Endometrium (tissue), 2 donors: ENCODE results near the gene ATP8A2.
"Not testable (repeated sequence)": the region's sequence is repeated elsewhere in the genome, so short reads cannot be mapped to it uniquely, and the experiment has no call there.

Experiments
- FAIRE-seq: peaks from 2 replicates; lab custom pipeline; 2012; peaks lifted over from hg19 to GRCh38; lab: Jason Lieb, UNC
- donor health status: control.
- donor health status: control.

The ATP8A2 gene

DNA sequence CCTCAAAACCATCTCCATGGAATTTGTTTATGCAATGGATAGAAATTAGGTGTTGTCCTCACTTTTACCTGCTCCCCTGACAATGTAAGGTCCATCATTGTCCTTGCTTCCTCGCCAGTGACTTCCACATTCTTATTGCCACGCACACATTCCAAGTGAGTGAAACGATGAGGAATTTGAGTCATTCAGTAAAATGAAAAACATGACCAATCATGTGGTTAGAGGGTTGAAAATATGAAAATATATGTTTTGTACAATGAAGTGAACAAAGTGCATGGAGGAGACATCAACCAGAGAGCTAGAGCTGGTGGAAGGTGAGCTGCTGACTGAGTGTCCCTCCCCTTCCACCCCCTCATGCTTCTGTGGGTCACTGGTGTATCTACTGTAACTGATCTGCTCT, 91.7 kb downstream of the ATP8A2 start:
- no peak for FAIRE-seq

DNA sequence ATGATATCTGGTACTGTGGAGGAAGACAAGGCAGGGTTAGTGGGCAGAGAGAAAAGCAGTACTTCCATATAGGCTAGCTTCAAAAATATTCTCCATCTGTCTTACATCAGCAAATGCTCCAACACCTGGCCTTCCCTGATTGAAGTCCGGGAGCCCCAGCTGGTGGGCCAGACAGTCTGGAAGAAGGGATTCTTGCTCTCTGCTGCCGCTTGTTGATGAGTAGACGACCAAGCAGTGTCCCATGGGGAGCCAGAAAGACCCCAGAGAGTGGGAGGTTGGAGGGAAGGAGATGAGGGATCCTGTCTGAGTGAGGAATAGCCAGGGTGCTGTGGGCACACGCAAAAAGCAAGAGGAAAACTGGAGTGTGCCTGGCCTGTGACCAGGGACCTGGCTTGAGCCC, 95.1 kb downstream of the ATP8A2 start:
- no peak for FAIRE-seq

- FAIRE-seq = no peak
Observed at GRCh38 chr13:25468325-25469168, 96.8 kb downstream of the ATP8A2 start.

- FAIRE-seq = no peak
Observed at GRCh38 chr13:25469169-25469525, 97.4 kb downstream of the ATP8A2 start.

GRCh38 chr13:25473864-25474263, 102.1 kb downstream of the ATP8A2 start:
- no peak for FAIRE-seq

GRCh38 chr13:25478186-25478585, 106.4 kb downstream of the ATP8A2 start:
- no peak for FAIRE-seq

DNA sequence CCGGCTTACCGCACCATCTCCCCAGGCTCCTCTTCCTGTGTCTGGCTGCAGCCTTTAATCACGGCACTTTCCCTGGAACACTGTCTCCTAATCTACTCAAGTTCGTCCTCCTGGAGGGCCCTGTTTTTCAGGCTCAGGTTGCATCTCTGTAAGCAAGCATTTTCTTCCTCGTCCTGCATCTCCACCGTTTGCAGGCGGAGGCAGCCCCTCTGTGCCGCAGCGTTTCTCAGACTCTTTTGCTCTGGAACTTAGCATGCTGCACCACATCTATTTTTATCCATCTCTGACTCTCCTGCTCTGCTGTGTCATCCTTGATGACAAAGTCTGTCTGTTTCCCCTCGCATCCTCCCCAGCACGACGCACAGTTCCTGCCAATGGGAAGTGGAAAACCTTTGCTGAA, 117.5 kb downstream of the ATP8A2 start:
- no peak for FAIRE-seq

DNA sequence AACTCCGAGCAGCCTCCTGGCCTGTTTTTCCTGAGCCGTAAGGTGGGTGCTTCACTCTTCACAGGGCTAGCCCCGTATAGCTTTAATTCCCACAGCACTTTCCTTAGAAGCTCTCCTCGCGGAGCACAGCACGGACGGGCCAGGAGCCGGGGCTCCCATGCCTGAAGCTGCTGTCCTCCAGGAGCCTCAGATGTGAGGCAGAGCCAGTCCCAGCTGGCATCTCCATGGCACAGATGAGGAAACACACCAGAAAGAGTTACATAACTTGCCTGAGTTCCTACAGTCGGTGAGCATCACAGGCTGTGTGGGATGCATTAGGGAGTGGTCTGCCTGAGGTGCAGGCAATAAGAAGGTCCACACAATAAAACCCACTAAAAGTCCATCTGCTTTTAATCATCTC, 118.5 kb downstream of the ATP8A2 start:
- peak; percentile 69 for FAIRE-seq

- FAIRE-seq = no peak
Observed at GRCh38 chr13:25493931-25494640, 122.3 kb downstream of the ATP8A2 start.

- no peak for FAIRE-seq
Observed at GRCh38 chr13:25494698-25495411, 123.1 kb downstream of the ATP8A2 start.

GRCh38 chr13:25501231-25501630, 129.5 kb downstream of the ATP8A2 start:
- no peak for FAIRE-seq

DNA sequence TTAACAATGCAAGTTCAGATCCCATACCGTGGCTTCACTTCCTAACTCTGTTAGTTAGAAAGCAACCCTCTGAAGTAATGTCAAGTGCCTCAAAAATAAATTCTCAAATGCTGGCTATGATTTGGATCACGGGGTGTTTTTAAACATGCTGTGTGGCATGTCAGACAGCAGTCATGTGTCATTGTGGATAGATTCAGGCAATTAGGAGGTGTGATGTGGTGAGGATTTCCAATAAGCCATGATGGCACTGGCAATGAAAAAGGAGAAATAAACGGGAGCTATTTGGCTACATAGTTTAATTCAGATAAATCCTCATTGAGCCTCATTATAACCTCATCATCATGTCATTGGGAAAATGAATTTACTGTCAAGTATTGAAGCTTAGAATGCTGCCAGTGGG, 130.3 kb downstream of the ATP8A2 start:
- FAIRE-seq = no peak

DNA sequence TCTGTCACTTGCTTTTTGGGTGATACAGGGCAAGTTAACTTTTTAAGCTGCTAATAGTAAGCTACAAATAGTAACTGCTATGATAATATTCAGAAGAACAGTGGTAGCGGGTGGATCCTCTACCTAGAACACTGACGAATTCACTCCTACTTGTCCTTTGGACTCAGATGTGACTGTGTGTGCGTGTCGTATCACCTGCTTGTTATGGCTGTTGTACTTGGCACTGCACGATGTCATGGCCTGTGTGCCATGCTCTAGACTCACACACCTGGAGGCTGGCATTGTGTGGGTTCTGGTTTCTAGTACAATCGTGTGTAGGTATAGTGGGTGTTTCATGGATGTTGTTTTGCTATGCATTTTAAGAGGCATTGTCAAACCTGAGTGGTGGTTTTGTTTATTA, 130.8 kb downstream of the ATP8A2 start:
- no peak for FAIRE-seq

DNA sequence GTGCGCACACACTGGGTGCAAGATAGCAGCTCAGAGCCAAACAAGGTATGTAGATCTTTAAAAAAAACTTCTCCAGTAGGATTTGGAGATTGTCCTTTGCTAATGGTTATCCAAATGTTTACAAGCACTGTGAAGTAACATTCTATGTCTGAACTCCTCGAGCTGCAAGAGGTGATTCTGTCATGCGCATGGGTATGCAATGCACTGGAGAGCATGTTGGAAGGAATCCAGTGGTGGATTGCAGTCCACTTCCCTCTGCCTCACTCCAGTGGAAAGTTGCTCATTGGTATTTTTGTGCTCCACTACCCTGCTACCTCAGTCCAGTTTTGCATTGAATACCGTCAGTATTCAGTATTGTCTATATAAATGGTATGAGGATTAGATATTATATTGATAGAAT, 132.1 kb downstream of the ATP8A2 start:
- FAIRE-seq = no peak

GRCh38 chr13:25507841-25508240, 136.1 kb downstream of the ATP8A2 start:
- FAIRE-seq = no peak

DNA sequence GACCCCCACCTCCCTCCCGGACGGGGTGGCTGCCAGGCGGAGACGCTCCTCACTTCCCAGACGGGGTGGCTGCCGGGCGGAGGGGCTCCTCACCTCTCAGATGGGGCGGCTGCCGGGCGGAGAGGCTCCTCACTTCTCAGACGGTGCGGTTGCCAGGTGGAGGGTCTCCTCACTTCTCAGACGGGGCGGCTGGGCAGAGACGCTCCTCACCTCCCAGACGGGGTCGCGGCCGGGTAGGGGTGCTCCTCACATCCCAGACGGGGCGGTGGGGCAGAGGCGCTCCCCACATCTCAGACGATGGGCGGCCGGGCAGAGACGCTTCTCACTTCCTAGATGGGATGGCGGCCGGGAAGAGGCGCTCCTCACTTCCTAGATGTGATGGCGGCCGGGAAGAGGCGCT, 141.3 kb downstream of the ATP8A2 start:
- FAIRE-seq = not testable (repeated sequence)

GRCh38 chr13:25518441-25518840, 146.7 kb downstream of the ATP8A2 start:
- FAIRE-seq = no peak

- no peak for FAIRE-seq
Observed at GRCh38 chr13:25525884-25526283, 154.1 kb downstream of the ATP8A2 start.

DNA sequence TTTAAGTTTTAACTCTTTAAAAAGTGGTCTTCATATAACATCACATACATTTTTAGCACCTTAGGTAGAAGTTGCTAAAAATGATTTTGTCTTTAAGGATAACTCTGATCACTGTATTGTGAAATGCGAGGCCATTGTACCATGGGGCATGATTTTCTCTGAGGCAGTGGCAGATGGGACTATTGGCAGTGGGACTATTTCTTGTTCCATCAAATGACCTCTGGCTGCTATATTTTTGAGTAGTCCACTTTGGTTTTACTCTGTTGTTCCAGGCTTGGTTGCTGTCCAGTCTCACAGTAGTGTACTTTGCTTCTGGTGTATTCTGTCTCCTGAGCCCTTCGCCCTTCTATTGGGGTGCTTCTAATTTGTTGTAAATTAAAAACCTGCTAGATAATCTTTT, 156.5 kb downstream of the ATP8A2 start:
- no peak for FAIRE-seq

GRCh38 chr13:25529425-25529824, 157.7 kb downstream of the ATP8A2 start:
- no peak for FAIRE-seq

- no peak for FAIRE-seq
Observed at GRCh38 chr13:25538276-25538675, 166.5 kb downstream of the ATP8A2 start.

- no peak for FAIRE-seq
Observed at GRCh38 chr13:25541434-25542123, 169.8 kb downstream of the ATP8A2 start.
